Activated naive CD4-positive, alpha-beta T cell (primary cell): ENCODE data around the gene ODAPH.

Experiments used
- DNase-seq, 4 experiments: peaks; one replicate each; lab custom pipeline; 2025; lab: John Stamatoyannopoulos, UW

Gene ODAPH

GRCh38 chr4:75544870-75545269, 11.0 kb upstream of the ODAPH start:
- no peak for DNase-seq

DNA sequence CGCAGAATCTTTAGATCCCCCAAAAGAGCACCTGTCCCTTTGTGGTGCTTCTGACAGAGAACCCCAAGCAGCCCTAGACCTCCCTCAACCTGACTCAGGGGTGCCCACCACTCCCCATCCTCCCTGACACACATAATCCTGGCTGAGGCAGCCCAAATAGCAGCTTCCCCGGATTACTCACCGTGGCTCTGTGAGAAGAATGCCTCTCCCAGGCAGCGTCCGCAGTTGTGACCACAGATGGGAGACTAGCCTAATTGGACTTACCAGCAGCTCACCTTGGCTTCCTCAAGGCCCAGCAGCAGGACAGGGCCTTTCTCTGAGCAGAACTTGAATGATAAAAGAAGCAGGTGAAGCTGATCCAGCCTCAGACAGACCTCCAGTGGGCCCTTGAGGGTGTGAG, 10.3 kb upstream of the ODAPH start:
- no peak for DNase-seq

- DNase-seq: no peak
Measured at GRCh38 chr4:75547647-75548387, 8.0 kb upstream of the ODAPH start.

- DNase-seq: no peak
Measured at GRCh38 chr4:75549019-75549418, 6.8 kb upstream of the ODAPH start.

DNA sequence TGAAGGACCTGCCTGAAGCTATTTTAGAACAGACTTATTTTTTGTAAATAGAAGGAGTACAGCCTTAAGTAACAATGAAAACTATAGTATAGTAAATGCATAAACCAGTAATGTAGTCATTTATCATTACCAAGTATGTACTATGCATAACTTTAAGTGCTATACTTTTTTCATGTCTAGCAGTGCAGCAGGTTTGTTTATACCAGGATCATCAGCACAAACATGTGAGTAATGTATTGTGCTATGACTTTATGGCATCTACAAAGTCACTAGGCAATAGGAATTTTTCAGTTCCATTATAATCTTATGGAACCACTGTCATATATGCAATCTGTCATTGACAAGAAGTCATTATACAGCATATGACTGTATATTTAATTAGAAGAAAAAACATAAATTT, 3.4 kb upstream of the ODAPH start:
- DNase-seq: no peak

DNA sequence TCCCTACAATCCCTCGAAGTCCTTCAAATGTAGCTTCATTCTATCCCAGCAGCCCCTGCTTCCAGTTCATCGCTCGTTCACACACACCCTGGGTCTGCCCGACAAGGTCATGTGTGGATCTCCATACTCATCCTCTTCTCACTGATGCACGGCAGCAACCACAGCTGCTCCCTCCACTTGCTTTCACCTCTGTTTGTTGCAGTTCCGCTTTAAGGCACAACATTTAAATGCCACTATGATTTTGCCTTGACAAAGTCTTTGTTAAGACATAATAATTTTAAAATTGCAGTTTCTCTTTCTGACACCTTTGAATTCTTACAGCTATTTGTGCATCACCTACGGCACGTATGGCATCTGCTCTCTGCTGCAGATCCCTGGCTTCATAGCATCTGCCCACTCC, 1.8 kb downstream of the ODAPH start:
- DNase-seq: no peak

- DNase-seq: no peak
Measured at GRCh38 chr4:75561789-75562188, 5.9 kb downstream of the ODAPH start.

GRCh38 chr4:75564023-75564422, 8.2 kb downstream of the ODAPH start:
- DNase-seq: no peak

DNA sequence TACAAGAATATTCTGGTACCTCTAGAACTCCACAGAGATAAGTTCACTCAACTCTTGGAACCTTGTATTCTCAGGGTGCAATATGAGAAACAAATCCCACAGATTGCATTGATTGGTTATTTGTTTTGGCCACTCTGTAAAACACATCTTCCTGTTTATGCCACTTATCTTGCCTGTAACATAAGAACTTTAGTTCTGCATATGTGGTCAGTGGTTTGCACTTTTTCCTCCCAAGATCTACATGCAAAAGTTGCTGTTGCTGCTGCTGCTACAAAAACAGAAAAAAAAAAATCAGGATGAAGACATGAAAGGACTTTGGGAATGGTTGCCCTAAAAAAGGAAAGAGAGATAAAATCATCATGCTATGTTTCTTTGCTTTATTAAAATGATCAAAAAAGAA, 9.6 kb downstream of the ODAPH start:
- no peak for DNase-seq

GRCh38 chr4:75566911-75567310, 11.0 kb downstream of the ODAPH start:
- DNase-seq: no peak

GRCh38 chr4:75567725-75568124, 11.9 kb downstream of the ODAPH start:
- DNase-seq: no peak

- DNase-seq: no peak
Measured at GRCh38 chr4:75584067-75584466, 28.2 kb downstream of the ODAPH start.

GRCh38 chr4:75593393-75593792, 37.5 kb downstream of the ODAPH start:
- DNase-seq: no peak

GRCh38 chr4:75596061-75596460, 40.2 kb downstream of the ODAPH start:
- no peak for DNase-seq

GRCh38 chr4:75598390-75598789, 42.5 kb downstream of the ODAPH start:
- DNase-seq: no peak

DNA sequence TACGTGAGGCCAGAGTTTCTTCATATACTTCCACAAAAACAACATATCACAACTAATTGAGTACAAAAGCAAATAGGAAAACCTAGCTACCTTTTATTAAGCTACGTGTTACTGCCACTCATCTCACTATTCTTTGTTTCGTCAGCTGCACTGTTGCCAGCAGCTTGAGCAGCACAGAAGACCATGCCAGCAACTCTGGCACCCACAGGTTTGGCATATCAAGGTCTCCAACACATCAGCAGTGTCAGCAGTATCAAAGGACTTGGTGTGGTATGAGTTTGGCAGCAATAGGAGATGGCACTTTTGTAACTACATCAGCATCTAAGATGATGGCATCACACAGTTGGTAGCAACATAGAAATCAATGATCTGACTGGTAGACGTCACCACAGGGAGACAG, 43.8 kb downstream of the ODAPH start:
- DNase-seq: no peak

- no peak for DNase-seq
Measured at GRCh38 chr4:75605928-75606327, 50.1 kb downstream of the ODAPH start.

DNA sequence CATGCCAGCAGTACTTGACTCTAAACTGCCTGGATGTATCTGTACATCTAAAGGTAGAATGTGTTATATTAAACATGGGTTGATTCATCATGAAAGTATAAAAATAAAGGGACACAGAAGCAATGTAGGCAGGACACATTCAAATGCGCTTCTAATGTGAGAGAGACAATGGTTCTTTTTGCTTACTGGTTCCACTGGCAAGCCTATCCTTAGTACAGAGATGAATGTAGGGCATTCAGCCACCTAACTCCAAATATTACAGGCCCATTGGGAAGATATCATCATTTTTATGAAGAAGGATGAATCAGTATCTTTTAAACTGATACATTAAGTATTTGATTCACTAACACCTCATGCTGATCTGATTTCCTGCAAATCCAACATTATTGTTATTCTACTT, 56.4 kb downstream of the ODAPH start:
- no peak for DNase-seq
